Measurements from ENCODE around the gene POU5F2. TPM values are rescaled to one million over a fixed set of nuclear protein-coding genes. Genes with fewer than 3 reads are reported as not detected.

Gene POU5F2
- total RNA-seq, 2 donors from 2014 or later: 0.40 to 0.84 TPM

GRCh38 chr5:93715327-93715726 is 26.1 kb downstream of the POU5F2 start:
- H3K9me3 Mint-ChIP-seq: no peaks in the 10 kb centered on the region
- no peak overlapping the region for H3K4me3 ChIP-seq (ENCODE audit: low read length)
- 75 to 80% methylated on average over 1 to 2 of the region's 2 CpGs for WGBS, 2 experiments (ENCODE audit: insufficient coverage in 1 of 2, insufficient read length in 1 of 2)
- H3K36me3 ChIP-seq (ENCODE audit: control insufficient read depth, insufficient read depth, low read length): no peaks in the 10 kb centered on the region
- no peaks in the 10 kb centered on the region for H3K36me3 Mint-ChIP-seq (ENCODE audit: low read depth)
- H3K27ac ChIP-seq (ENCODE audit: low read depth, low read length): no peak overlapping the region
- no peaks in the 10 kb centered on the region for H3K9me3 ChIP-seq (ENCODE audit: control insufficient read depth, low read length)
- H3K9ac ChIP-seq (ENCODE audit: extremely low read depth, low read length, poor library complexity, severe bottlenecking): no peak overlapping the region
- peaks cover 6% of the 10 kb centered on the region for H3K4me1 Mint-ChIP-seq
- H3K4me3 Mint-ChIP-seq: no peak overlapping the region
- no peaks in the 10 kb centered on the region for H3K27me3 Mint-ChIP-seq (ENCODE audit: insufficient read depth)
- peaks cover 9% of the 10 kb centered on the region for H3K27me3 ChIP-seq (ENCODE audit: control insufficient read depth, insufficient read depth, low read length, poor library complexity, severe bottlenecking)
- H3K4me1 ChIP-seq (ENCODE audit: control insufficient read depth, insufficient read depth, low read length): peaks cover 4% of the 10 kb centered on the region
- H3K27ac Mint-ChIP-seq: no peak overlapping the region
- no peak for DNase-seq
- no peak for TF ChIP-seq CTCF (conservative IDR thresholded peaks at IDR 0.05)

- Histone ChIP-seq H3K4me1 (ENCODE audit: control insufficient read depth, insufficient read depth, low read length) (no peaks in the 10 kb centered on the region), H3K27ac (ENCODE audit: low read depth, low read length) (no peak overlapping the region), H3K4me3 (ENCODE audit: low read length) (no peak overlapping the region), H3K27me3 (ENCODE audit: control insufficient read depth, insufficient read depth, low read length, poor library complexity, severe bottlenecking) (no peaks in the 10 kb centered on the region), H3K9me3 (ENCODE audit: control insufficient read depth, low read length) (no peaks in the 10 kb centered on the region), H3K36me3 (ENCODE audit: control insufficient read depth, insufficient read depth, low read length) (no peaks in the 10 kb centered on the region), H3K9ac (ENCODE audit: extremely low read depth, low read length, poor library complexity, severe bottlenecking) (no peak overlapping the region)
- peak; percentile 53 for DNase-seq
- H3K4me3 Mint-ChIP-seq: no peak overlapping the region
- H3K4me1 Mint-ChIP-seq: peaks cover 4% of the 10 kb centered on the region
- peaks cover 6% of the 10 kb centered on the region for H3K27me3 Mint-ChIP-seq (ENCODE audit: insufficient read depth)
- no peak for TF ChIP-seq CTCF (conservative IDR thresholded peaks at IDR 0.05)
- no peak overlapping the region for H3K27ac Mint-ChIP-seq
- no peaks in the 10 kb centered on the region for H3K36me3 Mint-ChIP-seq (ENCODE audit: low read depth)
- no peaks in the 10 kb centered on the region for H3K9me3 Mint-ChIP-seq
- 89 to 92% methylated on average over 5 to 6 of the region's 6 CpGs for WGBS, 2 experiments (ENCODE audit: insufficient coverage in 1 of 2, insufficient read length in 1 of 2)
Measured at GRCh38 chr5:93708442-93708841, 33.0 kb downstream of the POU5F2 start.

- Histone ChIP-seq H3K36me3 (ENCODE audit: control insufficient read depth, insufficient read depth, low read length) (no peaks in the 10 kb centered on the region), H3K27ac (ENCODE audit: low read depth, low read length) (no peak overlapping the region), H3K9me3 (ENCODE audit: control insufficient read depth, low read length) (no peaks in the 10 kb centered on the region), H3K27me3 (ENCODE audit: control insufficient read depth, insufficient read depth, low read length, poor library complexity, severe bottlenecking) (no peaks in the 10 kb centered on the region), H3K4me1 (ENCODE audit: control insufficient read depth, insufficient read depth, low read length) (no peaks in the 10 kb centered on the region), H3K4me3 (ENCODE audit: low read length) (no peak overlapping the region), H3K9ac (ENCODE audit: extremely low read depth, low read length, poor library complexity, severe bottlenecking) (no peak overlapping the region)
- TF ChIP-seq CTCF (conservative IDR thresholded peaks at IDR 0.05): no peak
- no peak for DNase-seq
- no peak overlapping the region for H3K4me3 Mint-ChIP-seq
- peaks cover 6% of the 10 kb centered on the region for H3K27me3 Mint-ChIP-seq (ENCODE audit: insufficient read depth)
- peaks cover 4% of the 10 kb centered on the region for H3K4me1 Mint-ChIP-seq
- H3K36me3 Mint-ChIP-seq (ENCODE audit: low read depth): no peaks in the 10 kb centered on the region
- no peaks in the 10 kb centered on the region for H3K9me3 Mint-ChIP-seq
- WGBS, 2 experiments (ENCODE audit: insufficient coverage in 1 of 2, insufficient read length in 1 of 2): no CpG with 5 or more reads among the region's 1 CpG
- H3K27ac Mint-ChIP-seq: no peak overlapping the region
Measured at GRCh38 chr5:93705896-93706295, 35.5 kb downstream of the POU5F2 start.
